GM06990 (cell line): Measurements from ENCODE around the gene L3MBTL1.

ENCODE experiments used
- DNase-seq: peaks from one replicate; pipeline ENCODE4 v3.0.0-alpha.2; 2011; ENCODE audit not compliant: insufficient read length; ENCODE audit errors: extremely low read depth
- H3K27me3 ChIP-seq: replicated peaks from 2 replicates; pipeline ENCODE4 v1.6.0; 2011; ENCODE audit warnings: low read length; ENCODE audit not compliant: control insufficient read depth, insufficient read depth
- H3K36me3 ChIP-seq: 2 replicates; pipeline ENCODE4 v1.5.1; 2011; ENCODE audit warnings: low read length; ENCODE audit not compliant: control insufficient read depth, insufficient read depth
- H3K4me3 ChIP-seq: replicated peaks from 2 replicates; pipeline ENCODE4 v1.5.1; 2011; ENCODE audit warnings: low read depth, mild to moderate bottlenecking, control low read depth, low read length
- TF ChIP-seq, protein P1 (sequence below): IDR thresholded peaks from 2 replicates; pipeline ENCODE4 v1.5.1; 2011; ENCODE audit warnings: low read length, control low read depth, mild to moderate bottlenecking, inconsistent platforms; ENCODE audit not compliant: insufficient read depth, poor library complexity, severe bottlenecking

L3MBTL1 gene

DNA sequence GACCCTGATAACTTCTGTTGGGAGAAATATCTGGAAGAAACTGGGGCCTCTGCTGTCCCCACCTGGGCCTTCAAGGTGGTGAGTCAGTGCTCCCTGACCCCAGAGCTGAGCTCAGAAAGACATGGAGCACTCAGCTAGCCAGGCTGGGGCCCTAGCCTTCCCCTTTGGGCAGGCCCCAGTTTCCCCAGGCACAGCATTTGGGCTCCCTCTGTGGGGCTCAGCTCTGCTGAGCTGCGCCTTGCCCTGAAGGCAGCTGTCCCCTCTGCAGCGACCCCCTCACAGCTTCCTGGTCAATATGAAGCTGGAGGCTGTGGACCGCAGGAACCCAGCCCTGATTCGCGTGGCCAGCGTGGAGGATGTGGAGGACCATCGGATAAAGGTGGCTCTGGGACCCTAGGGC, 26.5 kb downstream of the L3MBTL1 start:
- Histone ChIP-seq H3K27me3 (no peaks in the 10 kb centered on the region), H3K36me3 (no peaks in the 10 kb centered on the region; the same call in 1 of the 2 replicates), H3K4me3 (no peak overlapping the region)
- no peak for DNase-seq
- TF ChIP-seq, protein P1, sequence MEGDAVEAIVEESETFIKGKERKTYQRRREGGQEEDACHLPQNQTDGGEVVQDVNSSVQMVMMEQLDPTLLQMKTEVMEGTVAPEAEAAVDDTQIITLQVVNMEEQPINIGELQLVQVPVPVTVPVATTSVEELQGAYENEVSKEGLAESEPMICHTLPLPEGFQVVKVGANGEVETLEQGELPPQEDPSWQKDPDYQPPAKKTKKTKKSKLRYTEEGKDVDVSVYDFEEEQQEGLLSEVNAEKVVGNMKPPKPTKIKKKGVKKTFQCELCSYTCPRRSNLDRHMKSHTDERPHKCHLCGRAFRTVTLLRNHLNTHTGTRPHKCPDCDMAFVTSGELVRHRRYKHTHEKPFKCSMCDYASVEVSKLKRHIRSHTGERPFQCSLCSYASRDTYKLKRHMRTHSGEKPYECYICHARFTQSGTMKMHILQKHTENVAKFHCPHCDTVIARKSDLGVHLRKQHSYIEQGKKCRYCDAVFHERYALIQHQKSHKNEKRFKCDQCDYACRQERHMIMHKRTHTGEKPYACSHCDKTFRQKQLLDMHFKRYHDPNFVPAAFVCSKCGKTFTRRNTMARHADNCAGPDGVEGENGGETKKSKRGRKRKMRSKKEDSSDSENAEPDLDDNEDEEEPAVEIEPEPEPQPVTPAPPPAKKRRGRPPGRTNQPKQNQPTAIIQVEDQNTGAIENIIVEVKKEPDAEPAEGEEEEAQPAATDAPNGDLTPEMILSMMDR: no peak

DNA sequence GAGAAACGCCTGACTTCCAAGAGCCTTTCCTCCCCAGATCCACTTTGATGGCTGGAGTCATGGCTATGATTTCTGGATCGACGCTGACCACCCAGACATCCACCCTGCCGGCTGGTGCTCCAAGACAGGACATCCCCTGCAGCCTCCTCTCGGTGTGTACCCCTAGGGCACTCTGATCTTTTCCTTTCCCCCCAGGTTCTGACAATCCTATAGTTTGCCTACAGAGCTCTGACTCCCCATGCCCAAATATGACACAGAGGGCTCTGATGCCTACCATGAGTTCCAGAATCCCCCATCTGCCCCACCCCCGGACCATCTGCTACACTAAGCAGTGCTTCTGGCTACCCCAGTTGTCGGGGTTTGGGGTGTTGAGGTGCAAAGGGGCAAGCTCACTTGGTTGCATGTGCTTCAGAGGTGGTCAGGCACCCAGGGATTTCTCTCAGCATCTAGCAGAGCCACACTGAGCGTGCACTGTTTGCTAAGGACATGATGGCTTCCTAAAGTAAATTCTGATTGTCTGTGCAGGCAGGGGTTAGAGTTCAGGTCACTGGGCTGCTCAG, 27.4 kb downstream of the L3MBTL1 start:
- H3K4me3 ChIP-seq: no peak overlapping the region
- DNase-seq: no peak
- TF ChIP-seq, protein P1: no peak
- no peaks in the 10 kb centered on the region; the same call in 1 of the 2 replicates for H3K36me3 ChIP-seq
- no peaks in the 10 kb centered on the region for H3K27me3 ChIP-seq

DNA sequence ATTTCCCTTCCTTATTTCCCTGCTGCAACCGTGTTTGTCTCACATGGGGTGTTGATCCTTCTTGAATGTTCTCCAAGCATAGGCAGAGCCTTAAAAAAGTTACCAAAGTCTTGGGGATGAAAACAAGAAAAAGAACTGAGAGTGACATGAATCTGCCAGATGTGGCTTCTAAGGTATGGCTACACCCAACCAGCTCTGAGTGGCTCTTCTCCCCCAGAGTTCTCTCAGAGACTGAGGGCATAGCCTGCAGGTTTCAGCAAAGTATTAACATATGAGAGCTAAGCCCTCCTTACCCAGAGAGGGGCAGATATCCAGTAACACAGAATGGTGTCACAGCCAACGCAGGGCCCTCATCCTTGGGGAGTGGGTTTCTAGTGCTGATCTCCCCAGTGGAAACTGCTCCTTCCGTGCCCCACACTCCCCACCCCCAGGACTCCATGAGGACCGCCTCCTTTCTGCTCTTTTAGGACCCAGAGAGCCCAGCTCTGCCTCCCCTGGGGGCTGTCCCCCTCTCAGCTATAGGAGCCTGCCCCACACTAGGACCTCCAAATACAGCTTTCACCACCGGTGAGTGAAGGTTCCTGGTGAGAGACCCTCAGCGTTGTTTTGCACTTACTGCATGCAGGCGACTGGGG, 28.0 kb downstream of the L3MBTL1 start:
- no peaks in the 10 kb centered on the region for H3K36me3 ChIP-seq
- TF ChIP-seq, protein P1: no peak
- DNase-seq: no peak
- H3K27me3 ChIP-seq: no peaks in the 10 kb centered on the region
- H3K4me3 ChIP-seq: no peak overlapping the region

DNA sequence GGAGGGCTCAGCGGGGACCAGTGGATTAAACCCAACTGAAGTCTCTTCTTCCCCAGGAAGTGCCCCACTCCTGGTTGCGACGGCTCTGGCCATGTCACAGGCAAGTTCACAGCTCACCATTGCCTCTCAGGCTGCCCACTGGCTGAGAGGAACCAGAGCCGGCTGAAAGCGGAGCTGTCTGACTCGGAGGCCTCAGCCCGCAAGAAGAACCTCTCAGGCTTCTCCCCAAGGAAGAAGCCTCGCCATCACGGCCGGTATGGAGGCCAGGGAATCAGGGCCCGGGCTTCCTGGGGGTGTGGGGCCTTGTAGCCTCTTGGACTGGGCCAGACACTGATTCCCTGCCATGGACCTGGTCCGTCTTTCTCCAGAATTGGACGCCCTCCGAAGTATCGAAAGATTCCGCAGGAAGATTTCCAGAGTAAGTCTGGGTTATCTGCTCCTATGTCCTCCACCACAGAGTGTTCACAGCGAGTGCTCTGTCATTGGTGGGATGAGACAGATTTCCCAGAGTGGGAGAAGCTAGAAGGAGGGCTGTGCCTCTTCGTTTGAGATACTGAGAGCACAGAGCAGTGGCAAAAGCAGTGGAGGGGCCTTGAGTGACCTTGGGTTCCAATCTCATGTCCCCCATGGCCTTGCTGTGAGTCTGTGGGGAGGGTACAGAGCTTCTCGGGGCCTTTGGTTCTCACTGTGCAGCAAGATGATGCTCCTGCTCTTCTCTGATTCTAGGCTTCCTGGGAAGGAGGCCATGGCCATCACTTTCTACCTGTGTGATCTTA, 28.7 kb downstream of the L3MBTL1 start:
- no peak for DNase-seq
- TF ChIP-seq, protein P1: no peak
- Histone ChIP-seq H3K36me3 (no peaks in the 10 kb centered on the region), H3K4me3 (no peak overlapping the region), H3K27me3 (no peaks in the 10 kb centered on the region)

DNA sequence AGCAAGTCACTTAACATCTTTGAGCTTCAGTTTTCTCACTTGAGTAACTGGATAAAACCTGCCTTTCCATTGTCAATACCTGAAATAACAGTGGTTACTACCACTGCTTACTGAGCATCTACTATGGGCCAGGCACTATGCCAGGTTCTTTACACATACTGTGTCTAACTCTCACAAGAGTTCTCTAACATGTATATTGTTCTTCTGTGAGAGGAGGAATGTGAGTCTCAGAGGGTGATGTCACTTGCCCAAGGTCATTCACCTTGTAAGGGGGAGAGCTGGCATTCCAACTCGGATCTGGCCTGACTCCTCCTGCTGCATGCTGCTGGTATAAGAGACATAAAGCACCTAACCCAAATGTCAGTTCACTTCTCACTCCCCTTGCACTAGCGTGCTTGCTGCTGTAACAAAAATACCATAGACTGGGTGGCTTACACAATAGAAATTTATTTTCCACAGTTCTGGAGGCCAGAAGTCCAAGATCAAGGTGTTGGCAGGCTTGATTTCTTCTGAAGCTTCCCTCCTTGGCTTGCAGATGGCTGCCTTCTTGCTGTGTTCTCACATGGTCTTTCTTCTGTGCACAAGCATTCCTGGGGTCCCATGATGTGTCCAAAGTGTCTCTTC, 29.4 kb downstream of the L3MBTL1 start:
- Histone ChIP-seq H3K27me3 (no peaks in the 10 kb centered on the region), H3K4me3 (no peak overlapping the region), H3K36me3 (no peaks in the 10 kb centered on the region)
- TF ChIP-seq, protein P1: no peak
- no peak for DNase-seq
